Spleen (tissue), 7 donors: ENCODE measurements around the gene CHRNE.

Source experiments
- CTCF ChIP-seq, 11 experiments: fragments of 200-600 bp in 7 of 11; fragments of 450-650 bp in 4 of 11; sonication (generic) in 4 of 11; IDR thresholded peaks in 8 of 11; conservative IDR thresholded peaks in 3 of 11; 1 replicate in 7 of 11; 2 replicates in 4 of 11; pipeline versions ENCODE4 v1.4.0 to v1.8.0; 2016 to 2021; ENCODE audit warnings: antibody characterized with exemption in 11 of 11, inconsistent platforms in 4 of 11, mild to moderate bottlenecking in 1 of 11
- POLR2A ChIP-seq, 3 donors: fragments of 450-650 bp; IDR thresholded peaks; one replicate each; pipeline ENCODE4 v1.5.1; 2017; ENCODE audit warnings: antibody characterized with exemption in 3 of 3, mild to moderate bottlenecking in 1 of 3
- POLR2AphosphoS5 ChIP-seq, 3 donors: sonication (generic); formaldehyde crosslinking; IDR thresholded peaks; one replicate each; pipeline ENCODE4 v1.5.1; 2017; ENCODE audit warnings: antibody characterized with exemption in 3 of 3
- donor health status: DM: no; HTN: no; CAD: no; lungs with moderate emphysema.
- donor health status: DM: no; HTN: no; CAD: no.
- donor health status: DM: no; HTN: no; CAD: no.

DNA sequence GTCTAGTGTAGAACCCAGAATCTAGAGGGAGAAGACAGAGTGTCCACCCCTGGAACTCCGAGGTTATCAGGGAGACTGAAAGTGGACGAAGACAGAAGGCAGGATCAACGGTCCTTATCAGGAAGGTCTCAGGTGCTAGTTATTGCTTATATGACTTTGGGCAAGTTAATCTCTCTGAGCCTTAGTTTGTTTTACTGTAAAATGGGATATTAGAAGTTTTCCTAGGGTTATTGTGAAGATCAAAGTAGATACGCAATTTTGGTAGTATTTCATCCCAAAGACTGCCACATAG, 38.4 kb upstream of the CHRNE start:
- TF ChIP-seq POLR2A (IDR thresholded peaks at IDR 0.05) (no peak), CTCF (IDR thresholded peaks at IDR 0.05 in 8 of 11, conservative IDR thresholded peaks at IDR 0.05 in 3 of 11) (no peak), POLR2AphosphoS5 (IDR thresholded peaks at IDR 0.05) (no peak)
